H1 (cell line): ENCODE data around the gene SIDT1. TPM values are rescaled to one million over a fixed set of nuclear protein-coding genes. Genes with fewer than 3 reads are reported as not detected.
A peak's percentile ranks its signal among the peaks of the same experiment; 100 is the strongest.

ENCODE experiments used
- CTCF ChIA-PET: fragments of 300-600 bp; sonication (Branson Sonifier 250); formaldehyde crosslinking; loops from one replicate; lab custom pipeline; 2021; ENCODE audit not compliant: partially characterized antibody; lab: Charles Lee
- POLR2A ChIA-PET: fragments of 300-600 bp; sonication (Branson Sonifier 250); formaldehyde crosslinking; loops from one replicate; lab custom pipeline; 2021; ENCODE audit warnings: inconsistent platforms; ENCODE audit not compliant: partially characterized antibody; lab: Charles Lee
- DNase-seq, 2 experiments: peaks; one replicate each; pipeline versions ENCODE4 v3.0.0 to v3.0.0-alpha.2; 2010 to 2022; ENCODE audit warnings: low spot score in 2 of 2, low read depth in 1 of 2, mixed read lengths in 1 of 2
- FAIRE-seq: peaks from 2 replicates; lab custom pipeline; 2011; peaks lifted over from hg19 to GRCh38; lab: Jason Lieb, UNC
- H2AFZ ChIP-seq: 2 replicates; pipeline ENCODE4 v1.8.1; 2012; ENCODE audit warnings: low read length, inconsistent platforms
- H2AK5ac ChIP-seq: 2 replicates; pipeline ENCODE4 v1.6.1; 2013; ENCODE audit warnings: low read depth, low read length
- H2BK120ac ChIP-seq: replicated peaks from 2 replicates; pipeline ENCODE3; 2013; ENCODE audit warnings: low read depth, low read length, inconsistent platforms
- H2BK12ac ChIP-seq: 2 replicates; pipeline ENCODE4 v1.6.1; 2013; ENCODE audit warnings: low read depth, low read length
- H2BK15ac ChIP-seq: 2 replicates; pipeline ENCODE4 v1.6.1; 2013; ENCODE audit warnings: low read length
- H2BK20ac ChIP-seq: 2 replicates; pipeline ENCODE4 v1.6.1; 2013; ENCODE audit warnings: low read length
- H2BK5ac ChIP-seq: 2 replicates; pipeline ENCODE4 v1.6.1; 2013; ENCODE audit warnings: low read depth, low read length
- H3K14ac ChIP-seq: 2 replicates; pipeline ENCODE4 v1.6.1; 2013; ENCODE audit warnings: inconsistent platforms; ENCODE audit not compliant: insufficient read length
- H3K18ac ChIP-seq: 2 replicates; pipeline ENCODE4 v1.6.1; 2013; ENCODE audit warnings: low read length; ENCODE audit errors: extremely low read depth
- H3K23ac ChIP-seq: 2 replicates; pipeline ENCODE4 v1.6.1; 2013; ENCODE audit warnings: inconsistent platforms; ENCODE audit not compliant: insufficient read length
- H3K23me2 ChIP-seq: 2 replicates; pipeline ENCODE4 v1.6.1; 2013; ENCODE audit warnings: low read depth, low read length
- H3K27ac ChIP-seq: 2 replicates; pipeline ENCODE4 v1.6.1; 2011; ENCODE audit warnings: low read depth, low read length, inconsistent platforms
- H3K27me3 ChIP-seq, 4 experiments: replicated peaks in 1 of 4; 1 replicate in 1 of 4; 2 replicates in 3 of 4; pipeline versions ENCODE4 v1.6.1 to v1.8.1; 2011 to 2013; ENCODE audit warnings: low read length in 3 of 4, mild to moderate bottlenecking in 3 of 4, inconsistent platforms in 2 of 4, mixed read lengths in 2 of 4, moderate library complexity in 1 of 4; ENCODE audit not compliant: control insufficient read depth in 3 of 4, insufficient read depth in 3 of 4; ENCODE audit errors: extremely low read depth in 1 of 4
- H3K36me3 ChIP-seq, 4 experiments: 2 replicates each; pipeline versions ENCODE4 v1.6.1 to v1.8.1; 2011 to 2013; ENCODE audit warnings: mild to moderate bottlenecking in 4 of 4, low read length in 3 of 4, moderate library complexity in 2 of 4, control low read depth in 1 of 4, inconsistent platforms in 1 of 4; ENCODE audit not compliant: insufficient read depth in 4 of 4, control insufficient read depth in 2 of 4
- H3K4ac ChIP-seq: replicated peaks from 2 replicates; pipeline ENCODE3; 2013; ENCODE audit warnings: low read length, low read depth, mixed read lengths, inconsistent platforms; ENCODE audit not compliant: insufficient read length
- H3K4me1 ChIP-seq, 4 experiments: replicated peaks in 1 of 4; 1 replicate in 1 of 4; 2 replicates in 3 of 4; pipeline versions ENCODE4 v1.6.1 to v1.8.1; 2011 to 2013; ENCODE audit warnings: low read length in 3 of 4, inconsistent platforms in 2 of 4, mixed read lengths in 1 of 4; ENCODE audit not compliant: insufficient read depth in 4 of 4, control insufficient read depth in 3 of 4
- H3K4me2 ChIP-seq, 2 experiments: 2 replicates each; pipeline versions ENCODE4 v1.6.1 to v1.8.1; 2011 to 2013; ENCODE audit warnings: low read depth in 2 of 2, low read length in 2 of 2, control low read depth in 1 of 2, inconsistent platforms in 1 of 2, mild to moderate bottlenecking in 1 of 2; ENCODE audit not compliant: insufficient read depth in 1 of 2
- H3K4me3 ChIP-seq, 4 experiments: fragments of 200-600, 300-600 bp in 1 of 4; sonication (generic), shearing (Covaris generic), sonication (Bioruptor Twin) in 1 of 4; 2 replicates each; pipeline versions ENCODE4 v1.5.1 to v1.8.1; 2011 to 2016; ENCODE audit warnings: low read length in 4 of 4, low read depth in 3 of 4, control low read depth in 2 of 4, inconsistent platforms in 2 of 4, mild to moderate bottlenecking in 2 of 4, mixed read lengths in 1 of 4, moderate library complexity in 1 of 4; ENCODE audit not compliant: insufficient read depth in 2 of 4; ENCODE audit errors: extremely low read depth in 1 of 4
- H3K56ac ChIP-seq: replicated peaks from 2 replicates; pipeline ENCODE3; 2013; ENCODE audit warnings: low read depth, mild to moderate bottlenecking, mixed read lengths, low read length, inconsistent platforms; ENCODE audit not compliant: insufficient read length
- H3K79me1 ChIP-seq: 2 replicates; pipeline ENCODE4 v1.6.1; 2013; ENCODE audit warnings: low read depth, low read length, control low read depth
- H3K79me2 ChIP-seq, 2 experiments: 2 replicates each; pipeline versions ENCODE4 v1.6.1 to v1.8.1; 2012 to 2013; ENCODE audit warnings: low read length in 2 of 2, mild to moderate bottlenecking in 2 of 2, inconsistent platforms in 1 of 2; ENCODE audit not compliant: insufficient read depth in 2 of 2, control insufficient read depth in 1 of 2
- H3K9ac ChIP-seq, 4 experiments: replicated peaks in 1 of 4; 1 replicate in 1 of 4; 2 replicates in 3 of 4; pipeline versions ENCODE4 v1.6.1 to v1.8.1; 2011 to 2013; ENCODE audit warnings: low read depth in 3 of 4, low read length in 3 of 4, control low read depth in 2 of 4, mild to moderate bottlenecking in 2 of 4, moderate library complexity in 2 of 4, inconsistent platforms in 1 of 4; ENCODE audit errors: extremely low read depth in 1 of 4
- H3K9me3 ChIP-seq, 2 experiments: 2 replicates each; pipeline versions ENCODE4 v1.6.1 to v1.8.1; 2012 to 2013; ENCODE audit warnings: mild to moderate bottlenecking in 2 of 2, moderate library complexity in 2 of 2, control low read depth in 1 of 2, inconsistent platforms in 1 of 2, low read depth in 1 of 2, low read length in 1 of 2, mixed read lengths in 1 of 2; ENCODE audit not compliant: insufficient read depth in 2 of 2
- H4K20me1 ChIP-seq, 2 experiments: replicated peaks in 1 of 2; 2 replicates each; pipeline versions ENCODE3 to v1.8.1; 2011 to 2013; ENCODE audit warnings: inconsistent platforms in 2 of 2, low read length in 2 of 2, mild to moderate bottlenecking in 1 of 2; ENCODE audit not compliant: insufficient read depth in 2 of 2, control insufficient read depth in 1 of 2
- H4K5ac ChIP-seq: 2 replicates; pipeline ENCODE4 v1.6.1; 2013; ENCODE audit warnings: low read length, low read depth, mixed read lengths, inconsistent platforms; ENCODE audit not compliant: insufficient read length
- H4K8ac ChIP-seq: 2 replicates; pipeline ENCODE4 v1.8.0; 2013; ENCODE audit warnings: mild to moderate bottlenecking, moderate library complexity, low read length, inconsistent platforms; ENCODE audit not compliant: insufficient read depth; ENCODE audit errors: extremely low read depth
- H4K91ac ChIP-seq: replicated peaks from 2 replicates; pipeline ENCODE3; 2013; ENCODE audit warnings: low read length, mixed read lengths, inconsistent platforms; ENCODE audit not compliant: insufficient read length
- CTCF ChIP-seq, 3 experiments: IDR thresholded peaks; 1 replicate in 2 of 3; 2 replicates in 1 of 3; pipeline versions ENCODE4 v1.5.1 to v1.6.1; 2011; ENCODE audit warnings: low read length in 3 of 3, mild to moderate bottlenecking in 3 of 3, inconsistent platforms in 2 of 3, low read depth in 1 of 3, moderate library complexity in 1 of 3; ENCODE audit not compliant: insufficient read depth in 1 of 3; ENCODE audit errors: control extremely low read depth in 1 of 3
- EGR1 ChIP-seq: IDR thresholded peaks from 2 replicates; pipeline ENCODE4 v1.6.1; 2011; ENCODE audit warnings: low read depth, low read length, borderline replicate concordance
- EP300 ChIP-seq, 2 experiments: IDR thresholded peaks; 1 replicate in 1 of 2; 2 replicates in 1 of 2; pipeline ENCODE4 v1.6.1; 2011 to 2012; ENCODE audit warnings: low read depth in 2 of 2, low read length in 2 of 2, mild to moderate bottlenecking in 2 of 2, borderline replicate concordance in 1 of 2, inconsistent platforms in 1 of 2, moderate library complexity in 1 of 2
- EZH2 ChIP-seq: fragments of 200-600 bp; sonication (generic); IDR thresholded peaks from 2 replicates; pipeline ENCODE4 v1.7.1; 2012; ENCODE audit warnings: low read depth, mild to moderate bottlenecking, moderate library complexity, low read length, inconsistent platforms; ENCODE audit not compliant: severe bottlenecking
- MAFK ChIP-seq: IDR thresholded peaks from 2 replicates; pipeline ENCODE4 v1.6.1; 2012; ENCODE audit warnings: low read depth, mild to moderate bottlenecking, improper control_type of control experiment, low read length
- POLR2A ChIP-seq, 2 experiments: IDR thresholded peaks; 1 replicate in 1 of 2; 2 replicates in 1 of 2; pipeline ENCODE4 v1.6.1; 2011; ENCODE audit warnings: low read depth in 2 of 2, low read length in 2 of 2, mild to moderate bottlenecking in 2 of 2; ENCODE audit errors: control extremely low read depth in 1 of 2
- POLR2AphosphoS5 ChIP-seq: IDR thresholded peaks from 2 replicates; pipeline ENCODE4 v1.6.1; 2011; ENCODE audit warnings: low read depth, low read length
- RAD21 ChIP-seq, 2 experiments: IDR thresholded peaks in 1 of 2; conservative IDR thresholded peaks in 1 of 2; 2 replicates each; pipeline ENCODE4 v1.6.1; 2011; ENCODE audit warnings: low read depth in 2 of 2, low read length in 2 of 2, improper control_type of control experiment in 1 of 2, inconsistent platforms in 1 of 2, mild to moderate bottlenecking in 1 of 2, moderate library complexity in 1 of 2
- SP1 ChIP-seq: IDR thresholded peaks from 2 replicates; pipeline ENCODE4 v1.6.1; 2011; ENCODE audit warnings: low read depth, low read length
- TAF7 ChIP-seq: optimal IDR thresholded peaks from 2 replicates; pipeline ENCODE3; 2011; ENCODE audit warnings: low read depth, mild to moderate bottlenecking, inconsistent platforms, low read length, moderate library complexity, borderline replicate concordance
- ZNF274 ChIP-seq: IDR thresholded peaks from 2 replicates; pipeline ENCODE4 v1.7.0; 2012; ENCODE audit warnings: low read length, borderline replicate concordance; ENCODE audit errors: extremely low read depth
- WGBS, 2 experiments: shearing (Covaris generic) in 1 of 2; methylation state at CpG; one replicate each; pipeline versions ENCODE4 v1.1.6 to v1.1.7; 2013 to 2015; ENCODE audit warnings: low lambda C conversion rate in 2 of 2, mixed read lengths in 2 of 2, inconsistent platforms in 1 of 2, low coverage in 1 of 2, missing lambda C conversion rate in 1 of 2; ENCODE audit not compliant: insufficient replicate concordance in 2 of 2, insufficient coverage in 1 of 2, insufficient read length in 1 of 2; ENCODE audit errors: extremely low coverage in 1 of 2, missing lambda C conversion rate in 1 of 2; 5-methylcytosine and 5-hydroxymethylcytosine counted together
- polyA plus RNA-seq, 7 experiments: library from polyadenylated mRNA; depleted of rRNA in 3 of 7; stranded (reverse) in 5 of 7; unstranded in 2 of 7; fragments of >200 nt in 5 of 7; fragments of 200-250 nt in 2 of 7; gene quantifications; 1 replicate in 5 of 7; 2 replicates in 1 of 7; 4 replicates in 1 of 7; pipeline versions ENCODE4 v1.2.1 to v1.2.3, GENCODE V29; 2011 to 2013; ENCODE audit warnings: missing spikeins in 2 of 7, mixed read lengths in 2 of 7
- total RNA-seq: library from RNA; stranded (reverse); fragmentation: NEBNext Ultra II Directional; extraction: Animal tissue kit (Norgen Biotek cat#: 25700); gene quantifications from 2 replicates; pipeline ENCODE4 v1.2.1, GENCODE V29; 2021

Gene SIDT1
- total and polyA plus RNA-seq, 2 of the 8 experiments (the other 6 are each of a cell fraction or from before 2014, with no cell fraction given), result 0.06 TPM; not detected in 1

GRCh38 chr3:113535898-113536297 is 3.5 kb downstream of the SIDT1 start:
- H3K27me3 ChIP-seq, result peaks cover 32 to 45% (median 39%) of the 10 kb centered on the region in 4 experiments
- POLR2A ChIA-PET, result no interaction called here
- H4K8ac ChIP-seq, result no peak overlapping the region
- H4K5ac ChIP-seq, result no peak overlapping the region
- no peak overlapping the region for H2BK5ac ChIP-seq
- H3K79me1 ChIP-seq, result no peaks in the 10 kb centered on the region
- no peak overlapping the region for H3K4me2 ChIP-seq
- H3K36me3 ChIP-seq, result no peaks in the 10 kb centered on the region; a peak in 2 of 8 replicates
- H3K56ac ChIP-seq, result no peak overlapping the region
- H2BK15ac ChIP-seq, result no peak overlapping the region
- no peak overlapping the region for H3K14ac ChIP-seq
- H2AFZ ChIP-seq, result peak overlapping the region; percentile 79; the same call in 1 of the 2 replicates
- H3K4me1 ChIP-seq, result peaks cover 0 to 2% (median 0%) of the 10 kb centered on the region in 4 experiments; a peak in 1 of 7 replicates
- no peak overlapping the region for H2BK12ac ChIP-seq
- H3K79me2 ChIP-seq, result no peaks in the 10 kb centered on the region
- H4K91ac ChIP-seq, result no peak overlapping the region
- H3K18ac ChIP-seq, result no peak overlapping the region
- H3K27ac ChIP-seq, result no peak overlapping the region
- no peak overlapping the region for H3K4me3 ChIP-seq
- H2AK5ac ChIP-seq, result no peak overlapping the region
- no peaks in the 10 kb centered on the region for H3K9me3 ChIP-seq
- no peak overlapping the region for H2BK20ac ChIP-seq
- FAIRE-seq, result peak; percentile 92
- H3K23ac ChIP-seq, result no peak overlapping the region
- no peak overlapping the region for H2BK120ac ChIP-seq
- peaks cover 12% of the 10 kb centered on the region for H3K23me2 ChIP-seq
- 28% methylated on average over 5 of the region's 5 CpGs; no CpG with 5 or more reads in 1 of the 2 experiments for WGBS, 2 experiments
- no peak overlapping the region for H3K4ac ChIP-seq
- CTCF ChIA-PET, result interaction anchor here (0.7 to 3.0 kb wide), 24 partner anchors 10 to 212 kb away, joined by 3 to 19 read pairs (median 4); partner anchors contain the start of gene SPICE1
- no peak overlapping the region for H3K9ac ChIP-seq
- peaks cover 0 to 3% of the 10 kb centered on the region in 2 experiments for H4K20me1 ChIP-seq
- DNase-seq, result no peak
- TF ChIP-seq MAFK (no peak), EP300 (IDR thresholded peaks at IDR 0.05; ENCODE audit: borderline replicate concordance in 1 of 2, low read depth in 2 of 2, low read length in 2 of 2) (no peak), POLR2A (IDR thresholded peaks at IDR 0.05; ENCODE audit: control extremely low read depth in 1 of 2, low read depth in 2 of 2, low read length in 2 of 2) (no peak), POLR2AphosphoS5 (no peak), CTCF (IDR thresholded peaks at IDR 0.05; ENCODE audit: control extremely low read depth in 1 of 3, insufficient read depth in 1 of 3, low read depth in 1 of 3, low read length in 3 of 3) (peak; percentile 9 to 68 (median 44); a peak in 3 of 4 replicates), EZH2 (no peak), TAF7 (no peak), ZNF274 (no peak), SP1 (no peak), EGR1 (no peak), RAD21 (IDR thresholded peaks at IDR 0.05 in 1 of 2, conservative IDR thresholded peaks at IDR 0.05 in 1 of 2; ENCODE audit: low read depth in 2 of 2, low read length in 2 of 2) (peak; percentile 48 to 52)
